Esophagus squamous epithelium (tissue), 4 donors: ENCODE data around the gene TUBG1.

Experiments
- CTCF ChIP-seq, 6 experiments: fragments of 450-650 bp in 4 of 6; fragments of 200-600 bp in 2 of 6; sonication (generic) in 2 of 6; IDR thresholded peaks; one replicate each; pipeline ENCODE4 v1.5.1; 2016 to 2019; ENCODE audit warnings: antibody characterized with exemption in 6 of 6, mild to moderate bottlenecking in 4 of 6, moderate library complexity in 4 of 6
- POLR2A ChIP-seq, 4 donors: fragments of 450-650 bp; IDR thresholded peaks; one replicate each; pipeline ENCODE4 v1.6.1; 2017; ENCODE audit warnings: antibody characterized with exemption in 4 of 4, mild to moderate bottlenecking in 4 of 4, moderate library complexity in 3 of 4

- no peak for TF ChIP-seq CTCF (IDR thresholded peaks at IDR 0.05)
- TF ChIP-seq POLR2A (IDR thresholded peaks at IDR 0.05), result no peak
Measured at GRCh38 chr17:42617956-42618431, 8.5 kb downstream of the TUBG1 start.
